Measurements from ENCODE around the gene FKBP14. TPM values are rescaled to one million over a fixed set of nuclear protein-coding genes. Genes with fewer than 3 reads are reported as not detected.

FKBP14 gene
- total and polyA plus RNA-seq, 2 of the 8 experiments (the other 6 are each of a cell fraction or from before 2014, with no cell fraction given): 3.2 to 20.7 TPM

DNA sequence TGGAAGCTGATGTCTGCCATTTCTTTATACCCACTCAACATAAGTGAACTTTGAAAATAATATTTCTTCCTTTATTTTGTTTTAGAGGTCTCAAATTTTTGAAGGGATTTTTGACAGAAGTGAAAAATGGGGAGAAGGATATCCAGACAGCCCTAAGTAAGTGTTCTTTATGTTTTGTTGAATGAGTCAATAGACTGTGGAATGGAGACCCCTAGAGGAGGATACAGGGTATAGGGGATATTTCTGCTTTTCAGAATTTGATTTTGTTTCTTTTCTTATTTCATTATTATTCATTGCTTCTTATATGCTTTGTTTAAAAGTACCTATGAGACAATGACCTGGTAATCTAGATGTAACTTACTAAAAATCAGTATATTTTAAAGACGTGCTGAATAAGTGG is 36.1 kb upstream of the FKBP14 start:
- Histone ChIP-seq H3K79me2 (ENCODE audit: control insufficient read depth in 1 of 2, insufficient read depth in 2 of 2, low read length in 2 of 2) (no peaks in the 10 kb centered on the region), H4K5ac (ENCODE audit: insufficient read length, low read depth, low read length) (no peak overlapping the region), H3K23me2 (ENCODE audit: low read depth, low read length) (no peaks in the 10 kb centered on the region), H3K23ac (ENCODE audit: insufficient read length) (no peak overlapping the region), H3K4me1 (replicated peaks in 1 of 4; ENCODE audit: control insufficient read depth in 3 of 4, insufficient read depth in 4 of 4, low read length in 3 of 4) (no peaks in the 10 kb centered on the region), H3K4me2 (ENCODE audit: insufficient read depth in 1 of 2, low read depth in 2 of 2, low read length in 2 of 2) (no peak overlapping the region), H4K20me1 (replicated peaks in 1 of 2; ENCODE audit: control insufficient read depth in 1 of 2, insufficient read depth in 2 of 2, low read length in 2 of 2) (peaks cover 0 to 2% of the 10 kb centered on the region in 2 experiments), H2BK15ac (ENCODE audit: low read length) (no peak overlapping the region), H3K27ac (ENCODE audit: low read depth, low read length) (no peak overlapping the region), H3K27me3 (replicated peaks in 1 of 4; ENCODE audit: control insufficient read depth in 3 of 4, extremely low read depth in 1 of 4, insufficient read depth in 3 of 4, low read length in 3 of 4) (no peaks in the 10 kb centered on the region), H3K4ac (replicated peaks; ENCODE audit: insufficient read length, low read depth, low read length) (no peak overlapping the region), H2BK12ac (ENCODE audit: low read depth, low read length) (no peak overlapping the region), H3K9ac (replicated peaks in 1 of 4; ENCODE audit: extremely low read depth in 1 of 4, low read depth in 3 of 4, low read length in 3 of 4) (no peak overlapping the region), H3K79me1 (ENCODE audit: low read depth, low read length) (no peaks in the 10 kb centered on the region), H3K4me3 (ENCODE audit: extremely low read depth in 1 of 4, insufficient read depth in 2 of 4, low read depth in 3 of 4, low read length in 4 of 4) (no peak overlapping the region), H3K14ac (ENCODE audit: insufficient read length) (no peak overlapping the region), H2AK5ac (ENCODE audit: low read depth, low read length) (no peak overlapping the region), H3K36me3 (ENCODE audit: control insufficient read depth in 2 of 4, insufficient read depth in 4 of 4, low read length in 3 of 4) (peaks cover 2 to 25% (median 14%) of the 10 kb centered on the region in 4 experiments; a peak in 6 of 8 replicates), H2BK20ac (ENCODE audit: low read length) (no peak overlapping the region), H2BK120ac (replicated peaks; ENCODE audit: low read depth, low read length) (no peak overlapping the region), H2BK5ac (ENCODE audit: low read depth, low read length) (no peak overlapping the region), H3K56ac (replicated peaks; ENCODE audit: insufficient read length, low read depth, low read length) (no peak overlapping the region), H4K8ac (ENCODE audit: extremely low read depth, insufficient read depth, low read length) (no peak overlapping the region), H3K9me3 (ENCODE audit: insufficient read depth in 2 of 2, low read depth in 1 of 2, low read length in 1 of 2) (no peaks in the 10 kb centered on the region), H3K18ac (ENCODE audit: extremely low read depth, low read length) (no peak overlapping the region), H2AFZ (ENCODE audit: low read length) (no peak overlapping the region), H4K91ac (replicated peaks; ENCODE audit: insufficient read length, low read length) (no peak overlapping the region)
- 76% methylated on average over 1 of the region's 1 CpG; no CpG with 5 or more reads in 1 of the 2 experiments for WGBS, 2 experiments (ENCODE audit: extremely low coverage in 1 of 2, insufficient coverage in 1 of 2, insufficient read length in 1 of 2, insufficient replicate concordance in 2 of 2, low coverage in 1 of 2, low lambda C conversion rate in 2 of 2, missing lambda C conversion rate in 1 of 2)
- FAIRE-seq: no peak
- no peak for DNase-seq (ENCODE audit: low read depth in 1 of 2, low spot score in 2 of 2)
- ChIA-PET CTCF (ENCODE audit: partially characterized antibody) (interaction anchor here (0.5 to 5.2 kb wide), 38 partner anchors 8 to 407 kb away, joined by 3 to 49 read pairs (median 6); no protein-coding TSS in a partner anchor), POLR2A (ENCODE audit: partially characterized antibody) (interaction anchor here (1.5 kb wide), 1 partner anchor 116 kb away, joined by 4 read pairs; no protein-coding TSS in a partner anchor)
- TF ChIP-seq, protein P1, sequence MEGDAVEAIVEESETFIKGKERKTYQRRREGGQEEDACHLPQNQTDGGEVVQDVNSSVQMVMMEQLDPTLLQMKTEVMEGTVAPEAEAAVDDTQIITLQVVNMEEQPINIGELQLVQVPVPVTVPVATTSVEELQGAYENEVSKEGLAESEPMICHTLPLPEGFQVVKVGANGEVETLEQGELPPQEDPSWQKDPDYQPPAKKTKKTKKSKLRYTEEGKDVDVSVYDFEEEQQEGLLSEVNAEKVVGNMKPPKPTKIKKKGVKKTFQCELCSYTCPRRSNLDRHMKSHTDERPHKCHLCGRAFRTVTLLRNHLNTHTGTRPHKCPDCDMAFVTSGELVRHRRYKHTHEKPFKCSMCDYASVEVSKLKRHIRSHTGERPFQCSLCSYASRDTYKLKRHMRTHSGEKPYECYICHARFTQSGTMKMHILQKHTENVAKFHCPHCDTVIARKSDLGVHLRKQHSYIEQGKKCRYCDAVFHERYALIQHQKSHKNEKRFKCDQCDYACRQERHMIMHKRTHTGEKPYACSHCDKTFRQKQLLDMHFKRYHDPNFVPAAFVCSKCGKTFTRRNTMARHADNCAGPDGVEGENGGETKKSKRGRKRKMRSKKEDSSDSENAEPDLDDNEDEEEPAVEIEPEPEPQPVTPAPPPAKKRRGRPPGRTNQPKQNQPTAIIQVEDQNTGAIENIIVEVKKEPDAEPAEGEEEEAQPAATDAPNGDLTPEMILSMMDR (IDR thresholded peaks at IDR 0.05; ENCODE audit: control extremely low read depth in 1 of 3, insufficient read depth in 1 of 3, low read depth in 1 of 3, low read length in 3 of 3): peak in 2 of 3 experiments; percentile 41 to 58; a peak in 2 of 4 replicates
- TF ChIP-seq YY1 (IDR thresholded peaks at IDR 0.05; ENCODE audit: low read depth, low read length) (no peak), RAD21 (IDR thresholded peaks at IDR 0.05 in 1 of 2, conservative IDR thresholded peaks at IDR 0.05 in 1 of 2; ENCODE audit: low read depth in 2 of 2, low read length in 2 of 2) (peak; percentile 56 to 67)

Measured in H1 (cell line).